Astrocyte (in vitro differentiated cells and primary cell): ENCODE results near the gene KIF14. TPM values are rescaled to one million over a fixed set of nuclear protein-coding genes. Genes with fewer than 3 reads are reported as not detected.
"Not testable (repeated sequence)": the region's sequence is repeated elsewhere in the genome, so short reads cannot be mapped to it uniquely, and the experiment has no call there.

ENCODE experiments used
- DNase-seq: peaks from one replicate; pipeline ENCODE4 v3.0.0-alpha.2; 2010; ENCODE audit warnings: low read depth
- FAIRE-seq: peaks from 2 replicates; lab custom pipeline; 2011; peaks lifted over from hg19 to GRCh38; lab: Jason Lieb, UNC
- H2AFZ ChIP-seq: 2 replicates; pipeline ENCODE4 v1.6.0; 2012; ENCODE audit warnings: low read depth, low read length, inconsistent platforms
- H3K27ac ChIP-seq: 2 replicates; pipeline ENCODE4 v1.5.1; 2011; ENCODE audit warnings: low read depth, low read length, inconsistent platforms
- H3K27me3 ChIP-seq: 2 replicates; pipeline ENCODE4 v1.6.0; 2011; ENCODE audit warnings: low read length, inconsistent platforms; ENCODE audit not compliant: insufficient read depth
- H3K36me3 ChIP-seq: 2 replicates; pipeline ENCODE4 v1.5.1; 2011; ENCODE audit warnings: low read length, inconsistent platforms; ENCODE audit not compliant: insufficient read depth
- H3K4me1 ChIP-seq: 2 replicates; pipeline ENCODE4 v1.5.1; 2011; ENCODE audit warnings: low read length, inconsistent platforms; ENCODE audit not compliant: insufficient read depth
- H3K4me2 ChIP-seq: 2 replicates; pipeline ENCODE4 v1.6.0; 2012; ENCODE audit warnings: low read length, inconsistent platforms
- H3K4me3 ChIP-seq: 2 replicates; pipeline ENCODE4 v1.5.1; 2011; ENCODE audit warnings: low read depth, mild to moderate bottlenecking, low read length, inconsistent platforms; ENCODE audit not compliant: insufficient read depth
- H3K79me2 ChIP-seq: 2 replicates; pipeline ENCODE4 v1.6.0; 2012; ENCODE audit warnings: mild to moderate bottlenecking, low read length, inconsistent platforms; ENCODE audit not compliant: insufficient read depth
- H3K9ac ChIP-seq: 2 replicates; pipeline ENCODE4 v1.6.0; 2012; ENCODE audit warnings: mild to moderate bottlenecking, low read length, inconsistent platforms
- H3K9me3 ChIP-seq: 2 replicates; pipeline ENCODE4 v1.5.1; 2012; ENCODE audit warnings: low read depth, mild to moderate bottlenecking, low read length, inconsistent platforms; ENCODE audit not compliant: insufficient read depth
- H4K20me1 ChIP-seq: 2 replicates; pipeline ENCODE4 v1.6.0; 2012; ENCODE audit warnings: low read length, inconsistent platforms; ENCODE audit not compliant: insufficient read depth
- H3K27ac Mint-ChIP-seq: one replicate; pipeline ENCODE4 v1.8.0; 2021; ENCODE audit warnings: mild to moderate bottlenecking, mixed read lengths; ENCODE audit not compliant: unreplicated experiment
- H3K27me3 Mint-ChIP-seq: one replicate; pipeline ENCODE4 v1.8.0; 2021; ENCODE audit warnings: low read depth, mixed read lengths; ENCODE audit not compliant: unreplicated experiment
- H3K36me3 Mint-ChIP-seq: one replicate; pipeline ENCODE4 v1.8.0; 2021; ENCODE audit warnings: low read depth, mixed read lengths; ENCODE audit not compliant: unreplicated experiment
- H3K4me1 Mint-ChIP-seq: one replicate; pipeline ENCODE4 v1.8.0; 2021; ENCODE audit warnings: low read depth, mixed read lengths; ENCODE audit not compliant: unreplicated experiment
- H3K4me3 Mint-ChIP-seq: one replicate; pipeline ENCODE4 v1.8.0; 2021; ENCODE audit warnings: mild to moderate bottlenecking, moderate library complexity, mixed read lengths; ENCODE audit not compliant: unreplicated experiment
- H3K9me3 Mint-ChIP-seq: one replicate; pipeline ENCODE4 v1.8.0; 2021; ENCODE audit warnings: mild to moderate bottlenecking, mixed read lengths; ENCODE audit not compliant: unreplicated experiment
- CTCF ChIP-seq: IDR thresholded peaks from 2 replicates; pipeline ENCODE4 v1.5.1; 2011; ENCODE audit warnings: low read depth, mild to moderate bottlenecking, inconsistent platforms, low read length, moderate library complexity; ENCODE audit not compliant: insufficient read depth
- EZH2 ChIP-seq: IDR thresholded peaks from 2 replicates; pipeline ENCODE4 v1.6.1; 2012; ENCODE audit warnings: mild to moderate bottlenecking, low read length, inconsistent platforms; ENCODE audit not compliant: insufficient read depth
- total RNA-seq: library from RNA; stranded (reverse); gene quantifications from 2 replicates; pipeline ENCODE4 v1.2.1, GENCODE V29; 2021

KIF14 gene
- total RNA-seq, 1 donor from 2014 or later = 2.1 TPM

GRCh38 chr1:200634261-200635122, 13.9 kb upstream of the KIF14 start:
- Mint-ChIP-seq H3K27me3 (no peaks in the 10 kb centered on the region), H3K9me3 (no peaks in the 10 kb centered on the region), H3K4me3 (no peak overlapping the region), H3K27ac (no peak overlapping the region), H3K36me3 (peaks cover 2% of the 10 kb centered on the region), H3K4me1 (no peaks in the 10 kb centered on the region)
- Histone ChIP-seq H3K4me3 (no peak overlapping the region), H3K4me1 (no peaks in the 10 kb centered on the region), H3K4me2 (no peak overlapping the region), H4K20me1 (no peaks in the 10 kb centered on the region), H3K79me2 (no peaks in the 10 kb centered on the region), H3K36me3 (no peaks in the 10 kb centered on the region), H3K9ac (no peak overlapping the region), H3K27ac (no peak overlapping the region), H2AFZ (no peak overlapping the region), H3K27me3 (no peaks in the 10 kb centered on the region), H3K9me3 (no peaks in the 10 kb centered on the region)
- DNase-seq (no peak), FAIRE-seq (no peak)
- TF ChIP-seq CTCF (no peak), EZH2 (no peak)

GRCh38 chr1:200631375-200631774, 10.8 kb upstream of the KIF14 start:
- Mint-ChIP-seq H3K9me3 (no peaks in the 10 kb centered on the region), H3K4me1 (no peaks in the 10 kb centered on the region), H3K27me3 (no peaks in the 10 kb centered on the region), H3K27ac (no peak overlapping the region), H3K36me3 (no peaks in the 10 kb centered on the region), H3K4me3 (no peak overlapping the region)
- TF ChIP-seq EZH2 (no peak), CTCF (no peak)
- Histone ChIP-seq H3K9ac (no peak overlapping the region), H3K9me3 (no peaks in the 10 kb centered on the region), H4K20me1 (no peaks in the 10 kb centered on the region), H3K79me2 (no peaks in the 10 kb centered on the region), H3K4me3 (no peak overlapping the region), H2AFZ (no peak overlapping the region), H3K27me3 (no peaks in the 10 kb centered on the region), H3K36me3 (no peaks in the 10 kb centered on the region), H3K4me2 (no peak overlapping the region), H3K4me1 (no peaks in the 10 kb centered on the region), H3K27ac (no peak overlapping the region)
- DNase-seq (no peak), FAIRE-seq (no peak)

GRCh38 chr1:200630515-200630899, 10.0 kb upstream of the KIF14 start:
- H2AFZ ChIP-seq, H3K4me3 ChIP-seq, H3K36me3 ChIP-seq, H3K36me3 Mint-ChIP-seq, H3K27me3 Mint-ChIP-seq, H3K4me1 Mint-ChIP-seq, DNase-seq, H3K9me3 ChIP-seq, H3K9me3 Mint-ChIP-seq, H3K9ac ChIP-seq, H3K27me3 ChIP-seq, H3K4me1 ChIP-seq, H3K79me2 ChIP-seq, FAIRE-seq, H3K27ac ChIP-seq, H4K20me1 ChIP-seq, H3K4me2 ChIP-seq, H3K4me3 Mint-ChIP-seq, H3K27ac Mint-ChIP-seq: not testable (repeated sequence)
